GM12865 (cell line): ENCODE measurements around the gene CCDC150.

ENCODE experiments used
- DNase-seq: peaks from one replicate; pipeline ENCODE4 v3.0.0; 2010; ENCODE audit warnings: low read depth
- H3K4me3 ChIP-seq: 2 replicates; pipeline ENCODE4 v1.5.1; 2011; ENCODE audit warnings: mild to moderate bottlenecking, low read depth, low read length, control low read depth
- CTCF ChIP-seq: IDR thresholded peaks from 2 replicates; pipeline ENCODE4 v1.5.1; 2011; ENCODE audit warnings: low read length, control low read depth, low read depth, inconsistent platforms; ENCODE audit not compliant: insufficient read depth; ENCODE audit errors: missing control alignments

The CCDC150 gene

GRCh38 chr2:196639180-196640030 is at the start of gene CCDC150:
Gene CCDC150 (plus strand): TSS chr2:196639715. CDS start chr2:196639767, 52 bp downstream.
- TF ChIP-seq CTCF = no peak
- DNase-seq = peak; percentile 95
- peak within 1 kb of the TSS; percentile 68 for H3K4me3 ChIP-seq

- H3K4me3 ChIP-seq = no peak overlapping the region
- no peak for TF ChIP-seq CTCF
- DNase-seq = no peak
Observed at GRCh38 chr2:196590286-196590685, 49.2 kb upstream of the CCDC150 start.

- TF ChIP-seq CTCF = no peak
- H3K4me3 ChIP-seq = no peak overlapping the region
- DNase-seq = no peak
Observed at GRCh38 chr2:196591004-196591403, 48.5 kb upstream of the CCDC150 start.

- no peak for TF ChIP-seq CTCF
- no peak overlapping the region for H3K4me3 ChIP-seq
- no peak for DNase-seq
Observed at GRCh38 chr2:196591621-196592022, 47.9 kb upstream of the CCDC150 start.

- peak overlapping the region; percentile 61 for H3K4me3 ChIP-seq
Observed at GRCh38 chr2:196592331-196592910, 47.1 kb upstream of the CCDC150 start.

More at GRCh38 chr2:196592331-196592910, 47.1 kb upstream of the CCDC150 start:
- no peak for TF ChIP-seq CTCF
- DNase-seq = no peak
